ENCODE data around the gene HPCAL4.

Gene HPCAL4

GRCh38 chr1:39676948-39677548, 14.2 kb downstream of the HPCAL4 start:
- DNase-seq (ENCODE audit: low read depth in 2 of 2), result no peak

GRCh38 chr1:39675220-39675619, 16.0 kb downstream of the HPCAL4 start:
- DNase-seq (ENCODE audit: low read depth in 2 of 2), result no peak

DNA sequence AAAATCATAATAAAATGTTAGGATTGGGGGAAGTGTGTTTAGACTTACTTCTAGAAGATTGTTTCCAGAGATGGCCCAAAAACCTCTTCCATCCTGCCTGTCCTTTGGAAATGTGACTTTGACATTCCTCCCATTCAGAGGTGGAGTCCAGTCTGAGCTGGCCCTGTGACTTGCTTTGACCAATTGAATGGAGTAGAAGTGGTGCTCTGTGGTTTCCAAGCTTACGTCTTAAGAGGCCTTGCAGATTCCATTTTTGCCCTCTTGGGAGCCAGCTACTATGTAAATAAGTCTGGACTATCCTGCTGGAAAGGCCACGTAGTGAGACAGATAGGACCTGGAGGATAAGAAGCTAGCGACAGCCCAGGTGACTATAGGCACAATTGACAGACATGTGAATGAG, 18.0 kb downstream of the HPCAL4 start:
- no peak for DNase-seq (ENCODE audit: low read depth in 2 of 2)

- DNase-seq (ENCODE audit: low read depth in 2 of 2), result no peak
Observed at GRCh38 chr1:39672551-39672947, 18.7 kb downstream of the HPCAL4 start.

DNA sequence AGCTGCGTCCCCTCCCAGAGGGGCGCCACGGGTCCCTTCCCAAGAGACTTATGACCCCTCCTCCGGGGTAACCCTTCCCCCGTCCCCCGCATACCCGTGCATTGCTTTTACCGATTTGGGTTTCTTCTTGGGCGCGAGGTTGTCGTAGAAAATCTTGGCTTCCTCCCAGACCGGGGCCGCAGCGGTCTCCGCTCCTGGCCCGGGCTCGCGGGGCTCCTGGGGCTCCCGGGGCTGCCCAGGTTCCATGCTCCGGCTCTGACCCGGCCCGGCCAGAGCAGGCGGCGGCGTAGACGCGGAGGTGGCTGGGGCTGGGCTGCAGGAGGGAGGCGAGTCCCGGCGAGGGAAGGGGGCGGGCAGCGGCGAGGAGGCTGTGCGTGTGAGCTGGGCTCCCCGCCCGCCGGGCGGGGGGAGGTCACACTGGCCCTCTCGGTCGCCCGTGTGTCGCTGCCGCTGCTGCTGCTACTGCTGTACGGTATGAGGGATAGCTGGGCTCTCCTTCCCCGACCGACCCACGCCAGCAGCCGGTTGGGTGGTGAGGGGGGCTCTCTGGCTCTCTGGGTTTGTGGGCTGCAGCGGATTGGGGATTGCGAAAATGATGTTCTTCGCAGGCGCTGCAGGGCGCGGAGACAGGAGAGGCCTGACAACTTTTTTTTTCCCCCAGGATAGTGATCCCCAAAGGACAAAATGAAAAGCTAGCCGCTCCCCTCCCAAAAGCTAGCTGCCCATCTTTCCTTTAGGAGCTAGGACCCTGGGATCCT, 19.3 kb downstream of the HPCAL4 start, which contains the start of gene NT5C1A:
TSS of gene NT5C1A (minus strand) at position 315 of the 758 bp plus-strand sequence. CDS start at position 246, 69 bp downstream.
- DNase-seq (ENCODE audit: low read depth in 2 of 2), result no peak

- no peak for DNase-seq (ENCODE audit: low read depth in 2 of 2)
Observed at GRCh38 chr1:39671433-39671792, 19.8 kb downstream of the HPCAL4 start.

DNA sequence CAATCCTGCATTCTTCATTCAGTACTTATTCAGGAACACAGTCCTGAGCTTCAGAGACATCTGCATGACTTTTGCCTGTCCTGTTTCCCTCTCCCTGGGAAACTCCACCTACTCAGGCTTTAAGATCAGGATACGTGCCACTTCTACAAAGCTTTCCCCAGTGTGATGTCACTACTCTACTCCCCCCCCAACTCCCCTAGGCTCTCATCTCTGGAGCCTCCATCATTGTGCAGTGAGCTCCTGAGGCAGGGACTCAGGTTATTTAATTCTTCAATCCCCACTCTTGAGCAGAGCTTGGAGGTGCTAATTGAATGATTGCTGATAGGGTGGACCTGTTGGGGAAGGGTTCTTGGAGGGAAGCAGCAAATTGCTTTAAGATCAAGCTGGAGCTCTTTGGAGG, 20.5 kb downstream of the HPCAL4 start:
- DNase-seq (ENCODE audit: low read depth in 2 of 2), result no peak

DNA sequence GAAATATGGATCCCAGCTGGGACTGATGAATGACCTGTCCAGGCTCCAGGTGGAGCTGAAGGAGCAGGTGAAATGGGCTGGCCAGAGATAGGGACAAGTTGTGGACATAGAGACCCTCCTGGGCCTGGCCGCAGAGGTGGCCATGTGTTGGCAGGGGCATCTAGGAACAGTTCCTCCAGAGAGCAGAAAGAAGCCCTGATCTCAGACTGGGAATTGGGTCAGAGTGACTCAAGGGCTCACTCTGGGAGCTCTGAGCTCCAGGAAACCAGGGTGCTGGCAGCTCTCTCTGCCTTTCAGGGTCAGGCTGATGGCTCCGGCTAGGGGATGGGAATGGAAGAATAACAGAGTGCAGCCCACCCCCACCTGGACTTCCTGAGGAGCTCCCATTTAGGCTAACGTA, 22.3 kb downstream of the HPCAL4 start:
- DNase-seq (ENCODE audit: low read depth in 2 of 2), result no peak

GRCh38 chr1:39668111-39668510, 23.1 kb downstream of the HPCAL4 start:
- DNase-seq (ENCODE audit: low read depth in 2 of 2), result no peak

DNA sequence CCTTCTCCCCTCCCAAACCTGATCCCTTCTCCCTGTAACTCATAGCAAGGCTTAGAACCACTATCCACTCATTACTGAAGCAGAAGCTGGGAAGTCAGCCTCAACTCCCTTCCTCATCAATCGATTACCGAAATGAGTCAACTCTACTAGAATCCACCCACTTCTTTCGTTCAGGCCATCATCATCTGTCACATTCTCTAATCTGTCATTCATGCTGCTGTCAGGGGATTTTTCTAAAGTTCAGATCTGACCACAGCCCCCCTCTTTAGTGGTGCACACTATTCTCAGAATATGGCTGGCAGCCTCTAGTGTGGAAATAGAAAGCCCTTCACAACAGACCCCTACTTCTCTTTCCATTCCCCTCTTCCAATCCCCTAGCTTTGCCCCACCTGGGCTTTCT, 24.5 kb downstream of the HPCAL4 start:
- DNase-seq (ENCODE audit: low read depth in 2 of 2), result peak in 1 of 2 donors; percentile 37

GRCh38 chr1:39663559-39663958, 27.7 kb downstream of the HPCAL4 start:
- DNase-seq (ENCODE audit: low read depth in 2 of 2), result no peak

GRCh38 chr1:39662861-39663260, 28.4 kb downstream of the HPCAL4 start:
- no peak for DNase-seq (ENCODE audit: low read depth in 2 of 2)

DNA sequence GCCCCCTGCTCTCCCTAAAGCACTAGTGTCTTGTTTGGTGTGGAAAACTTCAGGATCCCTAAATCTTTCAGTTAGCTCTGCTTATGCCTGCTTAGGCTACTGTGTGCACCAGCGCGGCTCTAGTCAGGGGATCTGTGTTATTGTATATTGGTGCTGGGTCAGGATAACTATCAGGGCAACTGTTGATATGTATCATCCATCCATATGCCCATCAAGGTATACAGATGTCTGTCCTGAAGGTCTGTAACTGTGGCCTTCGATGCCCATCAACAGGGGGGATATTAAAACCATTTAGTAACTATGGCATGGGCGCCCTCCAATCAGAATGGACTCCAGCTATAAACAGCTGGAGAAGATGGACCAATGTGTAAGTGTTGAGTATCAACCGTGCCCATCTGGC, 31.7 kb downstream of the HPCAL4 start:
- DNase-seq (ENCODE audit: low read depth in 2 of 2), result no peak

- no peak for DNase-seq (ENCODE audit: low read depth in 2 of 2)
Observed at GRCh38 chr1:39659110-39659509, 32.1 kb downstream of the HPCAL4 start.

GRCh38 chr1:39657923-39658485, 33.2 kb downstream of the HPCAL4 start:
- peak; percentile 38 to 66 for DNase-seq (ENCODE audit: low read depth in 2 of 2)

GRCh38 chr1:39657402-39657801, 33.8 kb downstream of the HPCAL4 start:
- DNase-seq (ENCODE audit: low read depth in 2 of 2), result no peak

DNA sequence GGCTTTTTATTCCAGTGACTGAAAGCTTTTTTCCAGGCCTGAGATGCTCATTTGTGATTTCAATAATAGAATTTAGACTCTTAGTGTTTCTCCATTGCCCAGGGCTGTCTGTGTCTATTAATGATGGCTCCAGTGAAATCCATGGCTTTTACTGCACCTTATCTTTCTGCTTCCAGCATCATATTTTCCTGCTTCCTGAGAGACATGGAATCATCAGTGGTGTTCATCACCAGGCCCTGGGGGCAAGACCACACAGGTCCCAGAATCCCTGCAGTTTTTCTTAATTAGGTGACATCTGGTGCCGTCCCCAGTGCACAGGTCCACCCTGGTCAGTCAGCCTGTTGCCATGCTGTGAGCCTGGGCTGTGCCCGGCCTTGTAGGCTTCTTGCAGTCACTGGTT, 34.8 kb downstream of the HPCAL4 start:
- no peak for DNase-seq (ENCODE audit: low read depth in 2 of 2)

GRCh38 chr1:39655578-39656268, 35.5 kb downstream of the HPCAL4 start:
- DNase-seq (ENCODE audit: low read depth in 2 of 2), result no peak

- no peak for DNase-seq (ENCODE audit: low read depth in 2 of 2)
Observed at GRCh38 chr1:39654291-39654690, 36.9 kb downstream of the HPCAL4 start.

DNA sequence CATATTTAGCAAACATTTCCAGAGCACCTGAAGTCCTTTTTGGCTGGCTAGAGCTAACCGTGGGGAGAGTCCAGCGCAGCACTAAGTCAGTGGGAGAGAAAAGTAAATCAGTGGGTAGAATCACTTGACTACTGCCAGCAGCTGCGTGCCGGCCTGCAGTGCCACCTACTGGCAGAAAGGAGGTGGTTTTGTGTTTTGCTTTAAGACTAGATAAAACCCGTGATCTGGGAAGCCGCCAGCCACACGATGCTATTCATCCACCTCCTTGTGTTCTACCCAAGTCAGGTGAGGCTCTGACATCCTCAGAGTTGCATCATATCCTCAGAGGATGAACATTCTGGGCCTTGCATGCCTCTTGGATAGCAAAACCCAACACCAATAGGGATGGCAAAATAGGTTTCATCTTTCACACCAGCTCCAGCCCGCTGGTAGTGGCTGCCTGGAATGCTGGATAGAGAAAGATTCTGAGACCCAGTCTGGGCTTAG, 37.6 kb downstream of the HPCAL4 start:
- DNase-seq (ENCODE audit: low read depth in 2 of 2), result peak; percentile 64 to 68

DNA sequence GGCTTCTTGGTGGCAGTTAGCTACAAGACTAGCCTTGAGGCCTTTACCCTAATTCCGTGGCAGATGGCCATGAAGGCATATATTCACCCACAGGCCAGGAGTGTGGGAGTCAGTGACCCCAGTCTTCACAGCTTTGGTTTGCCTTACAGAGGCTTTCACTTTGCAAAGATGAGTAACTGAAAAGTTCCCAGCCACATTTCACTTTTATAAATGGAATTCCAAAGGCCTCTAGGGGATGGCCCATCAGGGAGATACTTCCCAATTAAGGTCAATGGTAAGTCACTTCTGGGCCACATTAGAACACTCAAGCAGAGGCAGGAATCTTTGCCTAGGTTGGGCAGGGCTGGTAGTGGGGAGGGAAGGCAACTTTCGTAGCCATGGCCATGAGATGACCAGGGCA, 38.7 kb downstream of the HPCAL4 start:
- DNase-seq (ENCODE audit: low read depth in 2 of 2), result no peak

GRCh38 chr1:39652105-39652504, 39.1 kb downstream of the HPCAL4 start:
- DNase-seq (ENCODE audit: low read depth in 2 of 2), result no peak

Data from stimulated activated CD4-positive, alpha-beta T cell treated with anti-CD3 and anti-CD28 coated beads, Interleukin-15, amount 100 ng/mL, for 48 hours (primary cell).